Measurements from ENCODE around the gene GRXCR2.
"Not testable (repeated sequence)": the region's sequence is repeated elsewhere in the genome, so short reads cannot be mapped to it uniquely, and the experiment has no call there.

GRXCR2 gene, protein sequence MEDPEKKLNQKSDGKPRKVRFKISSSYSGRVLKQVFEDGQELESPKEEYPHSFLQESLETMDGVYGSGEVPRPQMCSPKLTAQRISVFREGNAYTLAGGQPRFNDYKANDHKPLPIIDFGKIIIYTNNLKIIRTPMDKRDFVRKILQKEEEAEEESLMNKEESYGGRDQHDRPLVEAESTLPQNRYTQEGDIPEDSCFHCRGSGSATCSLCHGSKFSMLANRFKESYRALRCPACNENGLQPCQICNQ

DNA sequence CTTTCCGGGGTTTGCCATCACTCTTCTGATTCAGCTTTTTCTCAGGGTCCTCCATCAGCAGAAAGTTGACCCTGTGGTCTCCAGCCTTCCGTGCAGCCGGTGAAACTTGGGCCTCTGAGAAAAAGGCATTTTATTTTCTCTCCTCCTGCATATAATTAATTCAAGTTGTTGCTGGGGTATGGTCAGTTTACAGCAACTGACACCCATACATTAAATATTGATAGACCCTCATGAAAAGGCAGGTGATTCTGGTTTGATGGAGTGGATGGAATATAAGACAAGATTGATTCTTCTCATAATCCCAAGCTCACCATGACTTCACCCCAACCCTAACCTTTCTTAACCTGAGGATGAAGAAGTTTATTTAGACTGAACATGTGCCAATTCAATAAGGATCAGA is at the start of gene GRXCR2:
Gene GRXCR2 (minus strand): TSS at position 101 of the 400 bp plus-strand sequence. CDS start 46 bp downstream, at position 55.
- no peak for DNase-seq (ENCODE audit: low read depth)

DNA sequence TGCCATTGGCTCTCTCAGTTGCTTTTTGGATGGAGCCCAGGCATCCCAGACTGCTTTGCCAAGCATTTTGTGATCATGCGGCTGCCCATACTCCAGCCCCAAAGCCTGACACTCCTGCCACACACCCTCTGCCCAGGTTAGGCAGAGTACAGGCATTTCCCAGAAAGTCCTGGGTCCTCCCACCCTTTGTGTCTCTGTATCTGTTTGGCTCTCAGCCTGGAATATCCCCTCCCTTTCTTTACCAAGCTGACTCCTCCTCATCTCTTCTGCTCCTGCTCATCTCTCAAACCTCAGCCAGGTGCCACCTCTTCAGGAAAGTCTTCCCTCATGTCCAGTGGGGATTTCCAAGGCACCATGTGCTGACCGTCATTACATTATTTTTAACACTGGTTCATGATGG is 49.2 kb upstream of the GRXCR2 start:
- no peak for DNase-seq (ENCODE audit: low read depth)

DNA sequence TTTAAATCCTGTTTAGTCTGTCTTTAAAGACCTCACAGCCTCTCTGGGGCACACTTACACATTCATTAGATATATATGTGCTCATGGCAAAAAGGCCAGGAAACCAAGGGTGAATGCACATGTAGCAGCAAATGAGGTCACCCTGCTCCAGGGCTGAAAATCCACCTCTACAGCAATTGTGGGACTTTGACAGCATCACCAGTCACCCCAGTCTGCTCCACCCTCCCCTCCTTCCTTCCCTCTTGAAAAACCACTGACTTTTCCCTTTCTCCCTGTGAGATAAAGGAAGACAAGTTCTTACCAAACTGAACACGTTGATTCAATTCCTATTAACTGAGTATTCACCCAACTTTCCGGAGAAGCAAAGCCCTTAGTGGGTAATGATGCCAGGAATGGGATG is 48.4 kb upstream of the GRXCR2 start:
- DNase-seq (ENCODE audit: low read depth) = no peak

DNA sequence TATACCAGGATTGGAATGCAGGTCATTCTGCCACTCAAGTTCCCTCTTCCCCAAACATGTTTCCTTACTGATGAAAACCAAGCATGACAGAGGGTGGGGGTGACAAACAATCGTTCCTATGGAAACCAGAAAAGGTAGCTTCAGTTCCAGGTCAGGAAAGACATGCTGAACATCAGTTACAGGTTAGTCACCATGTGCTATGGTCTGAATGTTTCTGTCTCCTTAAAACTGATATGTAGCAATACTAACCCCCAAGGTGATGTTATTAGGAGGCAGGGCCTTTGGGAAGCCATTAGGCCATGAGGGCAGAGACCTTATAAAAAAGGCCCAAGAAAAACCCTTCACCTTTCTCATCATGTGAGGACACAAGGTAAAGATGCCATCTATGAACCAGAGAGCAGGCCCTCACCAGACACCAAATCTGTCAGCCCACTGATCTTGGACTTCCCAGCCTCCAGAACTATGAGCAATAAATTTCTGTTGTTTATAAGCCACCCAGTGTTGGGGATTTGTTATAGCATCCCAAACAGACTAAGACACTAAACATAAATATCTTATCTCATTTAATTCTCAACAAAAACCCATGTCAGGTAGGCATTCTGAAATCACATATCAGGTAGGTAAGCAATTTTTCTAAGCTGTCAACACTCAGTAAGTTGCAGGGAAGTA is 47.9 kb upstream of the GRXCR2 start:
- no peak for DNase-seq (ENCODE audit: low read depth)

DNA sequence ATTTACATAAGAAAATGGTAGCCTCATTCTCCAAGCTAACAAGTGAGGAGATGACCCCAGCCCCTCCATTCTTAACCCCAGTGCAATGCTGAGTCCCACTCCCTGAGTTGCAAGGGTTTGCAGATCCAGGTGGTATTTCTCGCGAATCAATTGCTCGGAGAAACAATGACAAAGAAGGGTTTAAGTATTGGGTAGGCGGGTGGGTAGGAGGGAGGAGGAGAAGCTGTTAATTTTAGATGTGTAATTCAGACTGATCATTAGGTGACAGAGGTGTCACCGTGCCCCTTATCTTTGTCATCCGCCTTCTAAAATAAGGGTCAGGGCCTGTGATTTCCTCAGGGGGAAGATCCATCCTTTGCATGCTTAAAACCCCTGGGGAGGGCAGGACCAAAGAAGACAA is 46.6 kb upstream of the GRXCR2 start:
- DNase-seq (ENCODE audit: low read depth) = no peak

DNA sequence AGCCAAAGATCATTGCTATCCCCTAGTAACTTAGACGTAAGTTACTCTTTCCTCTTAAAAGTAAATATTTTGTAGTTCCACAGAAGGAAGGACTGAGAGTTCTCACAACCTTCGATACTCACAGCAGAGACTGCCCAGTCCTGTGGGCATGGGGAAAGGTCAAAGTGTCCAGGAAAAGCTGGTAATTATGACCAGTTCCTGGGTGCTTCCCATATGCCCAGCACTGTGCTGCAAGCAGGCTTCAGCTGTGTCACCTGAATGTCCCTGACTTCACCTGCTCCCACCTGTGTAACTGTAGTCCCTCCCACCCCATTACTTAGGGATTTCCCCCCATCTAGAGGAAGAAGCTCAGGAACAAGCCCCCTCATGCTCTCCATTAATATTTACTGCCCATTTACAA is 45.6 kb upstream of the GRXCR2 start:
- DNase-seq (ENCODE audit: low read depth) = no peak

DNA sequence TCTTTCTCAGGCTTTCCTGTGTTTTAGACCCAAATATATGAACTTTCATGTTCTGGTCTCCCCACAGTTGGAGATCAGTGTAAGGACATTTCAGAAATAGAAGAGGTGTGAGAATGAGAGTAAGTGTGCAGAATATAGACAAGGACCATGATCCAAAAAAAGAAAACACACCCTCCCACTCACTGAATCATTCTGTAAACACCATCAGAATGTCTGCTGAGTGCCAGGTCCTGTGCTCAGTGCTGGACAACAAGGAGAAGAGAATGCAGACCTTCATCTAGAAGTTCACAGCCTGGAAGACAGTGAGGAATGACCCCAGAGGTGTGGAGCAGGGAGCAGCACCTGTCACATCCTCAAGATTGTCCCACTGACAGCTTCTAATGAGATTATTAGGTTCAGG is 44.5 kb upstream of the GRXCR2 start:
- DNase-seq (ENCODE audit: low read depth) = no peak

DNA sequence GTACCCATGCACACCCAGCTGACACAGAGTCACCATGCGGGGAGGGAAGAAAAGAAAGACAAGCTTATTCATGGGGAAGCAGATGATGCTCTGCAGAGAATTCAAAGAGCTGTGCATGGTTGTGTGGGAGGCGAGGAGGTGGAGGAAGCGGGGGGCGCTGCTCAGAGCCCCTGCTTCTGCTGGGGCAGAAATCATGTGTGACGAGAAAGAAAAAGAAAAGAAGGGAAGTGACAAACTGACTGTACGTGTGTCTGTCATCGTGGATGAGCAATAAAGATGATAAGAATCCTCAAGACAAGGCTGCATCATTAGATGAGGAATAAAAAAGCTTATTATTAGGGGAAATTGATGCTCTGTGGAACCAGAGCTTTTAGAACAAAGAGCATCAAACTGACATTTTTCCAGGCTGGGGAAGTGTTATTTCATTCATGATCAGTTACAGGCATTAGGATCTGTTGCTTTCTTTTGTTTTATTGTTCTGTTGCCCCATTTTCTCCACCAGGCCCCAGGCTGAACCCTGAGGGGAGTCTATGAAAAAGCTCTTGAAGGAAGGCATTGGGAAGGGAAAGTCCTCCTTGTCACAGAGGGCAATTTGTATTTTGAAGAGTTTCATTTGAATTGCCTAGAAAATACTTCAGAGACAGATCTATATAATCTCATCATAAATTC is 43.3 kb upstream of the GRXCR2 start:
- DNase-seq (ENCODE audit: low read depth) = no peak

DNA sequence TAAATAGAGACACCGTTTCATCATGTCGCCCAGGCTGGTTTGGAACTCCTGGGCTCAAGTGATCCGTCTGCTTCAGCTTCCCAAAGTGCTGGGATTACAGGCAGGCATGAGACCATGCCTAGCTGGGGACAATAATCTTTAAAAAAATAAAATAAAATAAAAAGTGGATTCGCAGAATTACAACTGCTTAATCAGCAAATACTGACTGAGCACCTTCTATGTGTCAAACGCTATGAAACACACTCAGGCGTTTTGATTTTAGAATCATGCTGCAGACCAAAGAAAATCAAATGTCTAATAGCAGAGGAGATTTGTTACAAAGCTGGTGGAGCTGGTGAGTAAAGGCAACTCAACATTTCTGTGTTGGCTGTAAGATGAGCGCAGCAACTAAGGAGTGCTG is 40.9 kb upstream of the GRXCR2 start:
- DNase-seq (ENCODE audit: low read depth) = no peak

DNA sequence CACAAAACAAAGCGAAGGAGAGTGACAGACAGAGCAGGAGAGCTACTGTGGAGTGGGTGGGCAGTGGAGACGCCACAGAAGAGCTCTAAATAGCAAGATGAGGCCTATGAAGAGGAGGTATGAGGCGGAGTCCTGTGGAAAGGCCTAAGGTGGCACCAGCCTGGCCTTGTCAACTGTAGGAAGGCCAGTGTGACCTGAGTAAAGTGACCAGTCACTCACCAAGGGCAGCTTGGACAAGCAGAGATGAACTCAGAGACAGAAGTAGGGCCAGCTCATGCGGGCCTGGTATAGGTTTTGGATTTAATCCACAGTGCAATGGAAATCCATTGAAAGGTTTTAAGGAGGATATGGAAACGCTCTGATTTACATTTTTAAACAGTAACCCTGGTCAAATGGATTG is 39.8 kb upstream of the GRXCR2 start:
- no peak for DNase-seq (ENCODE audit: low read depth)

DNA sequence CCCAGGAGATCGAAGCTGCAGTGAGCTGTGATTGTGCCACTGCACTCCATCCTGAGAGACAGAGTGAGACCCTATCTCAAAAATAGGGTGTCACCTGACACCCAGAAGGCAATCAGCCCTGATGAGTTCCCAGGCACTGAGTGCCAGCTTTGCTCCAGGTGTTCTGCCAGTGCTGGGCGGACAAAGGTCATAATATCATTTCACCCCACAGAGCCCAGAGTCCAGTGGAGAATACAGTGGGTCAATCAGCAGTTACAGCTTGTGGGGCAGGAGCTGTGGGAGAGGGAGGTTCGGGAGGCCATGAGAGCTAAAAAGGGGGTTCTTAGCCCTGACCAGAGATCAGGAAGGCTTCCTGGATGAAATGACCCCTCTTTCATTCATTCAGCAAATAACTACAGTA is 39.2 kb upstream of the GRXCR2 start:
- DNase-seq (ENCODE audit: low read depth) = no peak

DNA sequence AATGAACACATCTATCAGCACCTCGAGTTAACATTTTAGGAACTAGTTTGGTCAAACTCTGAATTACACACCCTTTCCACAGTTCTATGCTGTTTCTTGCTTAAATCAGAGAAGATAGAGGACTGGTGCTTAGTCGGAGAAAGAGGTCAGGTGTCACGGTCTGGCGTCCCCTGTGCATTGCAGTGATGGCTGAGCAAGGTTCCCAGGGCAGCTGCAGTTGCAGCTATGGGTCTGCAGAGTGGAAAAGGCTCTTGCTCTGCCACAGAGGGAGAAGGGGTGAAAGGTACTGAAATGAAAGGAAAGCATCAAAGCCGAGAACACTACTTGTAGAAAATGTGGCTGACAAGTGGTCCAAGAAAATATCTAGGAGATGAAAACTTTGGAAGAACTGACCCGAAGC is 38.4 kb upstream of the GRXCR2 start:
- DNase-seq (ENCODE audit: low read depth) = no peak

DNA sequence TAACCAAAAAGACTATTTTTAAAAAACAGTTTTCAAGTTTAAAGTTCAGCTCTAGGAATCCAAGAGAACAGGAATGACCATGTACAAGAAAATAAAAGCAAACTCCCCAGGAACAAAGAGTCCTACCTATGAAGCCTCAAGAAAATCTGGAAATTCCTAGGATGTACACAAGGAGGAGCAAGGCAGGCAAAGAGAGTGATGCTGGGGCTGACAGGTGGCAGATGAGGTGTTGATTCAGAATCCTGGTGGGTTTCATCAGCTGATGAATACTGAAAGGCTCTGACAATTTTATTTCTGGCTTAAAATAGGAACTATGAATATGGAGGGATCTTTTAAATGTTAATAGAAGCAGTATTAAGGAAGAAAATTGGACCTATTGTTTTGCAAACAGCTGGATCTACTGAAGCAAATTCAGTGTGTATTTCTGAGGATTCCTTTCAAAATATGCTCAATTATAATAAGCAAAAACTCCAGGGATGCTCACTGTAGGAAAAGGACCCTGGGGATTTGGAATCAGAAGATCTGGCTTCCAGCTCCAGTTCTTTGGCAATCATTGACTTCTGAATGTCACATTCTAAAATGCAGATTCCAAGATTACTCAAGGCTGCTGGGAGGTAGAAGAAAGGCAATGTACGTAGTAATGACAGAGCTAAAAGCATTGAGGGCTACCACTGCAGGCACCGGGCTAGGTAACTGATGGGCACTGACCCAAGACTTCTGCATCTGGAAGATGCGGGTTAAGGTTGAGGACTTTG is 35.6 kb upstream of the GRXCR2 start:
- DNase-seq (ENCODE audit: low read depth) = no peak

DNA sequence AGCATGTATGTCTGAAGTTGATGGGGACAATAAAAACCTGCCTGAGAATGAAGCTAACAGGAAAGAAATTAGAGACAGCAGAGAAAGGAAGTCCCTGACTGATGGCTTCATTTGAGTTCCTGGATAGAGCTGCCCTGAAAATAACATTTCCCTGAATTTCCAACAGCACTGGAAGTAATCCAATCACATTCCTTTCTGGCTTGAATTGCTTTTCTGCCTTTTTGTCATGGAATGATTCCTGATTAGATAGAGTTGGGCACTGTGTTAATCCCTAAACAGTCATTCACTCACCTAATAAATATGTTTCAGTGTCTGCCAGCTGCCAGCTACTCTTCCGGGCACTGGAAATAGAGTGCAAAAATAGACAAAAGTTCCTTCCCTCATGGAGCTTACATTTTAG is 33.6 kb upstream of the GRXCR2 start:
- DNase-seq (ENCODE audit: low read depth) = no peak

DNA sequence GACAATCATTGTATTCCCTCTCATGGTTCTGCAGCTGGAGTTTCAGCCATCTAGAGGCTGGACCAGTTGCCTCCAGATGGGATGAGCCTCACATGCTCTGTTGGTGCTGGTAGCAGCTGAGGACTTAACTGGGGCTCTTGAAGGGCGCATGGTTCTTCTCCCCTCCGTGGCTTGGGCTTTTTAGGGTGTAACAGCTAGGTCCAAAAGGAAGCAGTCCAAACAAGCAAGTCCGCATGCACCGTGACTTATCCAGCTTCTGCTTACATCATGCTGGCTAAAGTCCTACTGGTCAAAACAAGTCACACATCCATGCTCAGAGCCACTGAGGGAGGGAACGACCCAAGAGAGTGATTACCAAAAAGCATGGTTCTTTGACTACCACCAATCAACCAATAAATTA is 31.9 kb upstream of the GRXCR2 start:
- no peak for DNase-seq (ENCODE audit: low read depth)

DNA sequence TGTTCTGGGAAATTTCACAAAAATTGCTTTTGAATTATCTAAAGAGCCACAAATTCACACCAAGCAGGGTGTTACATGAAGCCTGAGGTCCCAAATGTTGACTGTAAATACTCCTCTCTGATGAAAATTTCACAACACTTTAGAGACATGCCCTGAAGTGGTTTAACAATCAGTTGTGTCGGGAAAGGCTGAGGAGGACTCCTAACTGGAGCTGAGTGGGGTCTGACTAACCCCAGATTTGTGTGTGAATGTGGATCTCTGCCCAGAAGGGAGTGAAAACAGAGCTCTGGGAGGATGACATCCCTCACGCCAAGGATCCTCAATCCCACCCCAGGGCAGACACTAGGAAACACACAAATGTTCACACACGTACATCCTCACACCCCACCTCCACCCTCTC is 31.1 kb upstream of the GRXCR2 start:
- no peak for DNase-seq (ENCODE audit: low read depth)

DNA sequence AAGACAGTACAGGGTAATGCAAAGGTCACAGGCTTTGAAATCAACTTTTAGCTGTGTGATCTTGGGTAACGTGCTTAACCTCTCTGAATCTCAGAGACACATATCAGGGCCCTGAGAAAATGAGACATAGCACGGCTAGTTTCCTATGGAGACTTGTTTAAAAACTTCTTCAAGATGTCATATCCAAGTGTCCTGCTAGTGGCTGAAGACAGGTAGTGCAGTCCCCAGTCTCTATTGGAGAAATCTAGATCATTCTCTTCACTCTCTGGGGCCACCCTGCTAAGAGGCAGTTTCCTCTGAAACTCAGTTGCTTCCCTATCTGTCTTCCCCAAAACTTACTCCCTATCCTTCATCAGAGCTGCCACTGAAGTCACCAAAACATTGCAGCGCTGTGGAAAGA is 30.3 kb upstream of the GRXCR2 start:
- no peak for DNase-seq (ENCODE audit: low read depth)

DNA sequence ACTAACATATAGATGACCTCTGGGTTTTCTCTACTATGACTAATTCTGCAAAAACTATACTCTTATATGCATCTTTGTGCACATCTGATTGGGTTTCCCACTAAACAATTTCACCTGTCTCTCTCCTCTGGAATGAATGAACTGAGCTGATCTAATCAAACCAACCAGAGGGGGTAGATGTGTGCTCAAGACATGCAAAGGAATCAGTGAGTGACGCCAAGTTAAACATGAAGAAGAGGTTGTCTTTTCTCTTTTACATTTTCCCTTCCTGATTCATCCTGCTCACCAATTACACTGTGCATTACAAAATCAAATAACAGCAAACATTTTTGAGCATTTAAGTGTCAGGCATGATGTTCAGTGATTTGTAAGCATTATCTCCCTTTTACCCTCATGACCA is 29.6 kb upstream of the GRXCR2 start:
- DNase-seq (ENCODE audit: low read depth) = no peak

DNA sequence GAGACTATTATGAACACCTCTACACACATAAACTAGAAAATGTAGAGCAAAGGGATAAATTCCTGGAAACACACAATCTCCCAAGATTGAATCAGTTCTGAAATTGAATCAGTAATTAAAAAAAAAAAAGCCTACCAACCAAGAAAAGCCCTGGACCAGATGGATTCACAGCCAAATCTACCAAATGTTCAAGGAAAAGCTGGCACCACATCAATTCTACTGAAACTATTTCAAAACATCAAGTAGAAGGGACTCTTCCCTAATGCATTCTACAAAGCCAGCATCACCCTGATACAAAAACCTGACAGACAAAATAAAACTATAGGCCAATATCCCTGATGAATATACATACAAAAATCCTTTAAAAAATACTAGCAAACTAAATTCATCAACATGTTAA is 25.4 kb upstream of the GRXCR2 start:
- no peak for DNase-seq (ENCODE audit: low read depth)

DNA sequence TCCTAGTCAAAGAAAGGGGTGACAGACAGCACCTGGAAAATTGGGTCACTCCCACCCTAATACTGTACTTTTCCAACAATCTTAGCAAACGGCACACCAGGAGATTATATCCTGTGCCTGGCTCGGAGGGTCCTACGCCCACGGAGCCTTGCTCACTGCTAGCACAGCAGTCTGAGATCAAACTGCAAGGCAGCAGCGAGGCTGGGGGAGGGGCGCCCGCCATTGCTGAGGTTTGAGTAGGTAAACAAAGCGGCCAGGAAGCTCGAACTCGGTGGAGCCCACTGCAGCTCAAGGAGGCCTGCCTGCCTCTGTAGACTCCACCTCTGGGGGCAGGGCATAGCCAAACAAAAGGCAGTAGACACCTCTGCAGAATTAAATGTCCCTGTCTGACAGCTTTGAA is 18.6 kb upstream of the GRXCR2 start:
- DNase-seq (ENCODE audit: low read depth) = not testable (repeated sequence)

DNA sequence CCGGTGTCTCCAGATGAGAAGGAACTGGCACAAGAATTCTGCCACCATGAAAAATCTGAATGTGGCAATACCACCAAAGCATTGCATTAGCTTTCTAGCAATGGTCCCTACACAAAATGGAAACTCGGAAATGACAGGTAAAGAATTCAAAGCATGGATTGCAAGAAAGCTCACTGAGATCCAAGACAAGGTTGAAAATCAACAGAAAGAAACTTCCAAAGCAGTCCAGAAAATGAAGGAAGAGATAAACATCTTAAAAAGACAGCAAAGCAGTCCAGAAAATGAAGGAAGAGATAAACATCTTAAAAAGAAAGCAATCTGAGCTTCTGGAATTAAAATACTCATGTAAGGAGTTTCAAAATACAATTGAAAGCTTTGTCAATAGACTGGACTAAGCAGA is 16.8 kb upstream of the GRXCR2 start:
- DNase-seq (ENCODE audit: low read depth) = no peak

DNA sequence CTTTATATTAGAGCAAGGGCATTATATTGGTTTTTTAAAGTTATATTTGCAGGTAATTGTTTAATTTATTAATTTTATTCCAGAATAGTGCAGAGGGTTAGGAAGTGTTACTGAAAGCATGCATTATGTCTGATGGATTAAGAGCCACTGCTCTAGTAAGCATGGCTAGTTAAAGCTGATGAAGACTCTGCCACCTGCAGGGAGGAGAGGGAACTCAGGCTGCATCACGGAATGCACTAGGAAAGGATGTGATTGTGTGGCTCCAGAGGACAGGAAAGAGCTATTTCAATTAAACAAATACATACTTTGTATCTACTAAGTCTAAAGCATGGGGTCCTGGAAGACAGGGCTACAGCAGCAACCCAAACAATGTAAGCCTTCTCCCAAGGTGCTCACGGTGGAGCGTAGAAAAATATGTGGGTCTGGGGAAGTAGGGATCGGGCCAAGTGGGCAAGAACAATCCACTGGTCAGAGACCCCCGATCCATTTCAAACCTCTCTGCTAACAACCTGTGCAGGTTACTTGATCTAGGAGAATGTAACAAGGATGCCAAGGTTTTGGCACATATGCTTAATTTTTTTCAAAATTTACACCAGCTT is 15.3 kb upstream of the GRXCR2 start:
- no peak for DNase-seq (ENCODE audit: low read depth)

DNA sequence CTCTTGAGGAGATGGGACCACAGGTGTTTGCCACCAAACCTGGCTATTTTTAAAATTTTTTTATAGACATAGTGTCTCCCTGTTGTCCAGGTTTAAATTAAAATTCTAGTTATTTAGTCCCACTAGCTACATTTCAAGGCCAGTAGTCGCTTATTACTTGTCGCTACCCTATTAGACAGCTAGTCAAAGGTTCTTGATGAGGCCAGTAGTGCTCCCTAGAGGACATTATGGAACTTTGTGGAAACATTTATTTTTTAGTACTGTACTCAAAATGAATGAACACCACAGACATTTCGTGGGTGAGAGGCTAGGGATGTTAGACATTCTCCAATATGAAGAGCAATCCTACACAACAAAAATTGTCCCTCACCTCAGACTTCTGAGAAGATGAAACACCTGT is 14.4 kb upstream of the GRXCR2 start:
- DNase-seq (ENCODE audit: low read depth) = no peak

All from activated T-helper 1 cell treated with Interleukin-2 at 50 U/mL for 16 hours (primary cell).